DMS 273 (cell line): ENCODE results near the gene CD300LD.
A peak's percentile ranks its signal among the peaks of the same experiment; 100 is the strongest.
"Not testable (repeated sequence)": the region's sequence is repeated elsewhere in the genome, so short reads cannot be mapped to it uniquely, and the experiment has no call there.

ENCODE experiments used
- DNase-seq: peaks from one replicate; lab custom pipeline; 2025; ENCODE audit not compliant: unreplicated experiment; lab: John Stamatoyannopoulos, UW

The CD300LD gene

GRCh38 chr17:74573635-74574034, 18.4 kb downstream of the CD300LD start:
- DNase-seq, result not testable (repeated sequence)

GRCh38 chr17:74573169-74573568, 18.9 kb downstream of the CD300LD start:
- DNase-seq, result no peak

- DNase-seq, result no peak
These were observed 20.3 kb downstream of the CD300LD start for GRCh38 chr17:74571621-74572270.

- DNase-seq, result peak; percentile 54
These were observed 22.8 kb downstream of the CD300LD start for GRCh38 chr17:74569020-74570003.

- no peak for DNase-seq
These were observed 23.8 kb downstream of the CD300LD start for GRCh38 chr17:74568106-74568873.

GRCh38 chr17:74567397-74567796, 24.7 kb downstream of the CD300LD start, which contains the start of gene CD300H:
Gene CD300H (minus strand): TSS chr17:74567509.
- DNase-seq, result no peak

GRCh38 chr17:74566132-74566753, 25.8 kb downstream of the CD300LD start:
- DNase-seq, result peak; percentile 79

GRCh38 chr17:74565126-74565525, 27.0 kb downstream of the CD300LD start:
- DNase-seq, result no peak

- DNase-seq, result no peak
These were observed 28.7 kb downstream of the CD300LD start for GRCh38 chr17:74563358-74563757.

- DNase-seq, result no peak
These were observed 30.5 kb downstream of the CD300LD start for GRCh38 chr17:74561586-74561985.

GRCh38 chr17:74558882-74559519, 33.1 kb downstream of the CD300LD start:
- DNase-seq, result no peak

- DNase-seq, result not testable (repeated sequence)
These were observed 33.7 kb downstream of the CD300LD start for GRCh38 chr17:74558402-74558801.

- no peak for DNase-seq
These were observed 36.6 kb downstream of the CD300LD start for GRCh38 chr17:74555427-74555940.

GRCh38 chr17:74554909-74555308, 37.2 kb downstream of the CD300LD start:
- no peak for DNase-seq

GRCh38 chr17:74552037-74552436, 40.0 kb downstream of the CD300LD start:
- no peak for DNase-seq

GRCh38 chr17:74550602-74551001, 41.5 kb downstream of the CD300LD start:
- no peak for DNase-seq

- no peak for DNase-seq
These were observed 42.7 kb downstream of the CD300LD start for GRCh38 chr17:74549343-74549742.

- no peak for DNase-seq
These were observed 44.3 kb downstream of the CD300LD start for GRCh38 chr17:74547736-74548135.

- no peak for DNase-seq
These were observed 44.8 kb downstream of the CD300LD start for GRCh38 chr17:74547264-74547663.

GRCh38 chr17:74546586-74546985, 45.5 kb downstream of the CD300LD start:
- no peak for DNase-seq
